KMS-11 (cell line): ENCODE results near the gene TMEFF1.

ENCODE experiments used
- H2AFZ ChIP-seq: fragments of 200-600 bp; sonication (generic); 2 replicates; pipeline ENCODE4 v1.6.1; 2016; ENCODE audit warnings: antibody characterized with exemption, mixed run types, low read depth
- H3K27ac ChIP-seq: fragments of 200-600 bp; sonication (generic); 2 replicates; pipeline ENCODE4 v1.6.1; 2016; ENCODE audit warnings: mild to moderate bottlenecking, mixed run types
- H3K27me3 ChIP-seq: fragments of 200-600 bp; sonication (generic); 2 replicates; pipeline ENCODE4 v1.6.1; 2017; ENCODE audit warnings: mild to moderate bottlenecking, low read depth, mixed run types, moderate library complexity; ENCODE audit not compliant: insufficient read depth
- H3K36me3 ChIP-seq: fragments of 200-600 bp; sonication (generic); 2 replicates; pipeline ENCODE4 v1.6.1; 2017; ENCODE audit warnings: mild to moderate bottlenecking, mixed run types; ENCODE audit not compliant: insufficient read depth
- H3K4me1 ChIP-seq: fragments of 200-600 bp; sonication (generic); 2 replicates; pipeline ENCODE4 v1.6.1; 2016; ENCODE audit warnings: mild to moderate bottlenecking, low read depth, mixed run types; ENCODE audit not compliant: poor library complexity, severe bottlenecking
- H3K4me2 ChIP-seq: fragments of 200-600 bp; sonication (generic); 2 replicates; pipeline ENCODE4 v1.7.0; 2016; ENCODE audit warnings: mild to moderate bottlenecking, mixed run types
- H3K4me3 ChIP-seq: fragments of 200-600 bp; sonication (generic); IDR thresholded peaks from 2 replicates; pipeline ENCODE4 v1.6.1; 2017; ENCODE audit warnings: low read depth, low read length, mixed read lengths; ENCODE audit not compliant: insufficient read depth
- H3K79me2 ChIP-seq: fragments of 200-600 bp; sonication (generic); 2 replicates; pipeline ENCODE4 v1.6.1; 2016; ENCODE audit warnings: low read depth, mixed run types; ENCODE audit not compliant: insufficient read depth
- H3K9ac ChIP-seq: fragments of 200-600 bp; sonication (generic); 2 replicates; pipeline ENCODE4 v1.6.1; 2016; ENCODE audit warnings: mild to moderate bottlenecking, mixed run types
- H4K20me1 ChIP-seq: fragments of 200-600 bp; sonication (generic); 2 replicates; pipeline ENCODE4 v1.6.1; 2016; ENCODE audit warnings: mild to moderate bottlenecking, mixed run types; ENCODE audit not compliant: insufficient read depth
- TF ChIP-seq, protein P1 (sequence below): fragments of 200-600 bp; sonication (generic); conservative IDR thresholded peaks from 2 replicates; pipeline ENCODE4 v1.6.1; 2017; ENCODE audit warnings: low read depth, mild to moderate bottlenecking, antibody characterized with exemption, low read length, moderate library complexity, mixed read lengths

Gene TMEFF1

GRCh38 chr9:100581661-100582060, 108.7 kb downstream of the TMEFF1 start:
- peaks cover 30% of the 10 kb centered on the region for H3K4me1 ChIP-seq
- no peaks in the 10 kb centered on the region for H3K36me3 ChIP-seq
- no peaks in the 10 kb centered on the region for H4K20me1 ChIP-seq
- no peak overlapping the region for H3K4me3 ChIP-seq
- H3K27me3 ChIP-seq = no peaks in the 10 kb centered on the region
- TF ChIP-seq, protein P1, sequence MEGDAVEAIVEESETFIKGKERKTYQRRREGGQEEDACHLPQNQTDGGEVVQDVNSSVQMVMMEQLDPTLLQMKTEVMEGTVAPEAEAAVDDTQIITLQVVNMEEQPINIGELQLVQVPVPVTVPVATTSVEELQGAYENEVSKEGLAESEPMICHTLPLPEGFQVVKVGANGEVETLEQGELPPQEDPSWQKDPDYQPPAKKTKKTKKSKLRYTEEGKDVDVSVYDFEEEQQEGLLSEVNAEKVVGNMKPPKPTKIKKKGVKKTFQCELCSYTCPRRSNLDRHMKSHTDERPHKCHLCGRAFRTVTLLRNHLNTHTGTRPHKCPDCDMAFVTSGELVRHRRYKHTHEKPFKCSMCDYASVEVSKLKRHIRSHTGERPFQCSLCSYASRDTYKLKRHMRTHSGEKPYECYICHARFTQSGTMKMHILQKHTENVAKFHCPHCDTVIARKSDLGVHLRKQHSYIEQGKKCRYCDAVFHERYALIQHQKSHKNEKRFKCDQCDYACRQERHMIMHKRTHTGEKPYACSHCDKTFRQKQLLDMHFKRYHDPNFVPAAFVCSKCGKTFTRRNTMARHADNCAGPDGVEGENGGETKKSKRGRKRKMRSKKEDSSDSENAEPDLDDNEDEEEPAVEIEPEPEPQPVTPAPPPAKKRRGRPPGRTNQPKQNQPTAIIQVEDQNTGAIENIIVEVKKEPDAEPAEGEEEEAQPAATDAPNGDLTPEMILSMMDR = no peak
- H3K4me2 ChIP-seq = peak overlapping the region; percentile 78
- H3K9ac ChIP-seq = no peak overlapping the region
- peak overlapping the region; percentile 38; the same call in 1 of the 2 replicates for H3K27ac ChIP-seq
- no peaks in the 10 kb centered on the region for H3K79me2 ChIP-seq
- H2AFZ ChIP-seq = peak overlapping the region; percentile 29; the same call in 1 of the 2 replicates

GRCh38 chr9:100583014-100583802, 110.3 kb downstream of the TMEFF1 start:
- no peaks in the 10 kb centered on the region for H3K36me3 ChIP-seq
- H3K4me1 ChIP-seq = peaks cover 30% of the 10 kb centered on the region
- H3K79me2 ChIP-seq = no peaks in the 10 kb centered on the region
- no peak overlapping the region for H3K9ac ChIP-seq
- H4K20me1 ChIP-seq = no peaks in the 10 kb centered on the region
- H2AFZ ChIP-seq = no peak overlapping the region
- no peak overlapping the region for H3K4me3 ChIP-seq
- H3K27ac ChIP-seq = no peak overlapping the region
- TF ChIP-seq, protein P1 = no peak
- no peak overlapping the region; the same call in 1 of the 2 replicates for H3K4me2 ChIP-seq
- H3K27me3 ChIP-seq = no peaks in the 10 kb centered on the region

- Histone ChIP-seq H3K27me3 (no peaks in the 10 kb centered on the region), H3K9ac (no peak overlapping the region), H3K36me3 (no peaks in the 10 kb centered on the region), H3K4me1 (peaks cover 30% of the 10 kb centered on the region), H4K20me1 (no peaks in the 10 kb centered on the region), H3K4me3 (no peak overlapping the region), H3K79me2 (no peaks in the 10 kb centered on the region), H2AFZ (no peak overlapping the region), H3K4me2 (no peak overlapping the region), H3K27ac (no peak overlapping the region)
- TF ChIP-seq, protein P1 = no peak
Observed at GRCh38 chr9:100584951-100585350, 112.0 kb downstream of the TMEFF1 start.

DNA sequence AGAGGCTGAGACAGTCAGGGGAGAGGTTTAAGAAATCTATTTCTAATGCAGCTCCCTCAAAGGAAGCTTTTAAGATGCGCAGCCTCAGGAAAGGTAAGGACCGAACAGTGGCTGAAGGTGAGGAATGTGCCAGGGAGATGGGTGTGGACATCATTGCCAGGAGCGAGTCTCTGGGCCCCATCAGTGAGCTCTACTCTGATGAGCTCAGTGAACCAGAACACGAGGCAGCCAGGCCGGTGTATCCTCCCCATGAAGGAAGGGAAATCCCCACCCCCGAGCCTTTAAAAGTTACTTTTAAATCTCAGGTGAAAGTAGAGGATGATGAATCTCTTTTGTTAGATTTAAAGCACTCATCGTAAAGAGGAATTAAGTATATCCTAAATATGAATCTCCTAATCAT, 113.1 kb downstream of the TMEFF1 start:
- H3K36me3 ChIP-seq = no peaks in the 10 kb centered on the region
- H3K79me2 ChIP-seq = no peaks in the 10 kb centered on the region
- TF ChIP-seq, protein P1 = no peak
- no peak overlapping the region for H3K9ac ChIP-seq
- H2AFZ ChIP-seq = no peak overlapping the region
- peaks cover 20% of the 10 kb centered on the region for H3K4me1 ChIP-seq
- no peak overlapping the region for H3K27ac ChIP-seq
- no peaks in the 10 kb centered on the region for H4K20me1 ChIP-seq
- no peaks in the 10 kb centered on the region for H3K27me3 ChIP-seq
- no peak overlapping the region for H3K4me2 ChIP-seq
- H3K4me3 ChIP-seq = no peak overlapping the region
